Loucy (cell line): Measurements from ENCODE around the gene FKBP8.

Experiments
- CTCF ChIP-seq: fragments of 200-600 bp; sonication (generic); conservative IDR thresholded peaks from 2 replicates; pipeline ENCODE4 v1.5.1; 2014; ENCODE audit warnings: mild to moderate bottlenecking, antibody characterized with exemption, low read length
- EZH2phosphoT487 ChIP-seq: fragments of 200-600 bp; IDR thresholded peaks from 2 replicates; pipeline ENCODE4 v1.6.1; 2018; ENCODE audit warnings: antibody characterized with exemption, mild to moderate bottlenecking, moderate library complexity, borderline replicate concordance

- TF ChIP-seq CTCF (no peak), EZH2phosphoT487 (no peak)
Observed at GRCh38 chr19:18591735-18592385, 48.5 kb upstream of the FKBP8 start.
